Stomach smooth muscle (tissue), 2 donors: ENCODE measurements around the gene ART3.
"Not testable (repeated sequence)": the region's sequence is repeated elsewhere in the genome, so short reads cannot be mapped to it uniquely, and the experiment has no call there.

Experiments used
- H3K27ac ChIP-seq: one replicate; pipeline ENCODE4 v1.7.0; 2013; ENCODE audit warnings: mild to moderate bottlenecking, low read length, inconsistent platforms
- H3K27me3 ChIP-seq, 2 donors: one replicate each; pipeline ENCODE4 v1.7.0; 2013; ENCODE audit warnings: low read length in 2 of 2; ENCODE audit not compliant: insufficient read depth in 2 of 2, control insufficient read depth in 1 of 2
- H3K36me3 ChIP-seq, 2 donors: one replicate each; pipeline ENCODE4 v1.7.0; 2013; ENCODE audit warnings: low read length in 2 of 2; ENCODE audit not compliant: control insufficient read depth in 2 of 2, insufficient read depth in 2 of 2
- H3K4me1 ChIP-seq: one replicate; pipeline ENCODE4 v1.7.0; 2013; ENCODE audit warnings: low read length; ENCODE audit not compliant: control insufficient read depth, insufficient read depth
- H3K4me3 ChIP-seq, 2 donors: one replicate each; pipeline ENCODE4 v1.7.0; 2013; ENCODE audit warnings: low read length in 2 of 2
- H3K9ac ChIP-seq, 2 donors: one replicate each; pipeline ENCODE4 v1.7.0; 2013; ENCODE audit warnings: low read length in 2 of 2, mild to moderate bottlenecking in 1 of 2
- H3K9me3 ChIP-seq, 2 donors: one replicate each; pipeline ENCODE4 v1.7.0; 2013; ENCODE audit warnings: low read length in 2 of 2; ENCODE audit not compliant: control insufficient read depth in 2 of 2
- donor health status: healthy.
- donor health status: Pancreatic carcinoma.

ART3 gene

GRCh38 chr4:76050560-76051050, 23.9 kb upstream of the ART3 start:
- not testable (repeated sequence) for H3K27me3 ChIP-seq, H3K9ac ChIP-seq, H3K4me1 ChIP-seq, H3K27ac ChIP-seq, H3K36me3 ChIP-seq, H3K4me3 ChIP-seq, H3K9me3 ChIP-seq

GRCh38 chr4:76053730-76054129, 20.8 kb upstream of the ART3 start:
- Histone ChIP-seq H3K4me3 (no peak overlapping the region), H3K4me1 (no peaks in the 10 kb centered on the region), H3K9ac (no peak overlapping the region), H3K27me3 (peaks cover 5 to 9% of the 10 kb centered on the region in 2 donors), H3K27ac (no peak overlapping the region), H3K36me3 (no peaks in the 10 kb centered on the region), H3K9me3 (no peaks in the 10 kb centered on the region)

GRCh38 chr4:76055016-76055415, 19.5 kb upstream of the ART3 start:
- Histone ChIP-seq H3K4me3 (no peak overlapping the region), H3K27ac (no peak overlapping the region), H3K36me3 (no peaks in the 10 kb centered on the region), H3K9me3 (no peaks in the 10 kb centered on the region), H3K27me3 (peaks cover 5 to 9% of the 10 kb centered on the region in 2 donors), H3K9ac (no peak overlapping the region), H3K4me1 (no peaks in the 10 kb centered on the region)

- Histone ChIP-seq H3K4me3 (no peak overlapping the region), H3K27me3 (peaks cover 5 to 9% of the 10 kb centered on the region in 2 donors), H3K36me3 (no peaks in the 10 kb centered on the region), H3K9ac (no peak overlapping the region), H3K27ac (no peak overlapping the region), H3K4me1 (no peaks in the 10 kb centered on the region), H3K9me3 (no peaks in the 10 kb centered on the region)
These were observed 19.1 kb upstream of the ART3 start for GRCh38 chr4:76055421-76055820.

GRCh38 chr4:76058302-76058701, 16.2 kb upstream of the ART3 start:
- no peaks in the 10 kb centered on the region for H3K4me1 ChIP-seq
- no peaks in the 10 kb centered on the region for H3K36me3 ChIP-seq
- H3K9me3 ChIP-seq: no peaks in the 10 kb centered on the region
- H3K27me3 ChIP-seq: peaks cover 5 to 9% of the 10 kb centered on the region in 2 donors
- no peak overlapping the region for H3K4me3 ChIP-seq
- no peak overlapping the region for H3K9ac ChIP-seq
- H3K27ac ChIP-seq: no peak overlapping the region

- Histone ChIP-seq H3K4me1 (no peaks in the 10 kb centered on the region), H3K4me3 (no peak overlapping the region), H3K9me3 (no peaks in the 10 kb centered on the region), H3K36me3 (no peaks in the 10 kb centered on the region), H3K27me3 (peaks cover 5 to 9% of the 10 kb centered on the region in 2 donors), H3K9ac (no peak overlapping the region), H3K27ac (no peak overlapping the region)
These were observed 15.6 kb upstream of the ART3 start for GRCh38 chr4:76058888-76059426.

GRCh38 chr4:76059750-76060149, 14.8 kb upstream of the ART3 start:
- H3K36me3 ChIP-seq: no peaks in the 10 kb centered on the region
- H3K9me3 ChIP-seq: no peaks in the 10 kb centered on the region
- no peak overlapping the region for H3K9ac ChIP-seq
- H3K4me1 ChIP-seq: no peaks in the 10 kb centered on the region
- H3K27me3 ChIP-seq: peaks cover 3 to 9% of the 10 kb centered on the region in 2 donors
- H3K27ac ChIP-seq: no peak overlapping the region
- H3K4me3 ChIP-seq: no peak overlapping the region

- Histone ChIP-seq H3K27me3 (peaks cover 0 to 9% of the 10 kb centered on the region in 2 donors), H3K4me3 (no peak overlapping the region), H3K9ac (no peak overlapping the region), H3K27ac (no peak overlapping the region), H3K9me3 (no peaks in the 10 kb centered on the region), H3K4me1 (no peaks in the 10 kb centered on the region), H3K36me3 (no peaks in the 10 kb centered on the region)
These were observed 14.0 kb upstream of the ART3 start for GRCh38 chr4:76060506-76060905.

- no peak overlapping the region for H3K9ac ChIP-seq
- H3K9me3 ChIP-seq: no peaks in the 10 kb centered on the region
- H3K27me3 ChIP-seq: peaks cover 0 to 4% of the 10 kb centered on the region in 2 donors
- no peak overlapping the region for H3K4me3 ChIP-seq
- H3K4me1 ChIP-seq: no peaks in the 10 kb centered on the region
- no peaks in the 10 kb centered on the region for H3K36me3 ChIP-seq
- H3K27ac ChIP-seq: no peak overlapping the region
These were observed 13.1 kb upstream of the ART3 start for GRCh38 chr4:76061421-76061820.

GRCh38 chr4:76061982-76062381, 12.5 kb upstream of the ART3 start:
- Histone ChIP-seq H3K4me1 (no peaks in the 10 kb centered on the region), H3K9ac (no peak overlapping the region), H3K27ac (no peak overlapping the region), H3K27me3 (peaks cover 0 to 4% of the 10 kb centered on the region in 2 donors), H3K9me3 (no peaks in the 10 kb centered on the region), H3K4me3 (no peak overlapping the region), H3K36me3 (no peaks in the 10 kb centered on the region)

- no peaks in the 10 kb centered on the region for H3K4me1 ChIP-seq
- H3K9ac ChIP-seq: no peak overlapping the region
- H3K36me3 ChIP-seq: no peaks in the 10 kb centered on the region
- no peak overlapping the region for H3K4me3 ChIP-seq
- H3K27ac ChIP-seq: no peak overlapping the region
- H3K27me3 ChIP-seq: no peaks in the 10 kb centered on the region
- no peaks in the 10 kb centered on the region for H3K9me3 ChIP-seq
These were observed 8.0 kb upstream of the ART3 start for GRCh38 chr4:76066546-76066945.
